HepG2 (cell line): ENCODE measurements around the gene IL16. TPM values are rescaled to one million over a fixed set of nuclear protein-coding genes. Genes with fewer than 3 reads are reported as not detected.

Experiments
- ATF7-NPFF ChIP-seq: sonication (generic); formaldehyde crosslinking; IDR thresholded peaks from 2 replicates; pipeline ENCODE4 v1.8.1; 2023; ENCODE audit warnings: mild to moderate bottlenecking, low read depth, missing genetic modification reagents, moderate library complexity
- ATRX ChIP-seq: sonication (generic); formaldehyde crosslinking; IDR thresholded peaks from 2 replicates; pipeline ENCODE4 v1.4.0; 2020; ENCODE audit warnings: missing genetic modification reagents, borderline replicate concordance
- DMTF1 ChIP-seq: sonication (generic); formaldehyde crosslinking; IDR thresholded peaks from 2 replicates; pipeline ENCODE4 v1.4.0; 2020; ENCODE audit warnings: mild to moderate bottlenecking, missing genetic modification reagents
- DNMT1 ChIP-seq: sonication (generic); formaldehyde crosslinking; IDR thresholded peaks from 2 replicates; pipeline ENCODE4 v1.5.1; 2020; ENCODE audit warnings: mild to moderate bottlenecking, missing genetic modification reagents
- DPF2 ChIP-seq: sonication (generic); formaldehyde crosslinking; IDR thresholded peaks from 2 replicates; pipeline ENCODE4 v1.4.0; 2020; ENCODE audit warnings: mild to moderate bottlenecking, low read depth, missing genetic modification reagents, borderline replicate concordance
- HOXA5 ChIP-seq: sonication (generic); formaldehyde crosslinking; IDR thresholded peaks from 2 replicates; pipeline ENCODE4 v1.4.0; 2020; ENCODE audit warnings: missing genetic modification reagents
- KLF16 ChIP-seq, 2 experiments: sonication (generic) in 1 of 2; formaldehyde crosslinking in 1 of 2; IDR thresholded peaks; 2 replicates each; pipeline versions ENCODE4 v1.6.1 to v1.8.0; 2016 to 2023; ENCODE audit warnings: missing genetic modification reagents in 2 of 2, missing compliant biosample characterization in 1 of 2
- MAF1 ChIP-seq: sonication (generic); formaldehyde crosslinking; IDR thresholded peaks from 2 replicates; pipeline ENCODE4 v1.5.0; 2020; ENCODE audit warnings: missing genetic modification reagents, borderline replicate concordance
- NFIB ChIP-seq: sonication (generic); formaldehyde crosslinking; IDR thresholded peaks from 2 replicates; pipeline ENCODE4 v1.9.0; 2021; ENCODE audit warnings: missing genetic modification reagents, mild to moderate bottlenecking, borderline replicate concordance
- PCBP1 ChIP-seq: fragments of 200-400 bp; formaldehyde crosslinking; IDR thresholded peaks from 2 replicates; pipeline ENCODE4 v1.6.1; 2017; ENCODE audit warnings: mild to moderate bottlenecking, low read depth, low read length, borderline replicate concordance
- POLR2A ChIP-seq, 2 experiments: IDR thresholded peaks; 2 replicates each; pipeline ENCODE4 v1.6.1; 2011; ENCODE audit warnings: low read depth in 2 of 2, low read length in 2 of 2, mild to moderate bottlenecking in 1 of 2, moderate library complexity in 1 of 2; ENCODE audit not compliant: insufficient read depth in 1 of 2
- PTBP1 ChIP-seq: fragments of 200-400 bp; formaldehyde crosslinking; IDR thresholded peaks from 2 replicates; pipeline ENCODE4 v1.6.1; 2018; ENCODE audit warnings: low read length, low read depth; ENCODE audit not compliant: poor library complexity, severe bottlenecking
- RAD21 ChIP-seq: fragments of 450-650 bp; formaldehyde crosslinking; IDR thresholded peaks from 2 replicates; pipeline ENCODE4 v1.5.0; 2020; ENCODE audit warnings: mild to moderate bottlenecking
- RAD51 ChIP-seq: fragments of 450-650 bp; IDR thresholded peaks from 2 replicates; pipeline ENCODE4 v1.6.1; 2016; ENCODE audit warnings: borderline replicate concordance
- TCF12 ChIP-seq, 2 experiments: fragments of 450-650 bp in 1 of 2; sonication (generic) in 1 of 2; formaldehyde crosslinking in 1 of 2; IDR thresholded peaks; 2 replicates each; pipeline versions ENCODE4 v1.6.1 to v1.8.0; 2017 to 2022; ENCODE audit warnings: antibody characterized with exemption in 1 of 2, mild to moderate bottlenecking in 1 of 2, missing genetic modification reagents in 1 of 2, moderate library complexity in 1 of 2
- THRA ChIP-seq: sonication (generic); formaldehyde crosslinking; IDR thresholded peaks from 2 replicates; pipeline ENCODE4 v1.4.0; 2020; ENCODE audit warnings: missing genetic modification reagents, borderline replicate concordance
- TRAFD1 ChIP-seq: sonication (generic); formaldehyde crosslinking; IDR thresholded peaks from 2 replicates; pipeline ENCODE4 v1.5.1; 2020; ENCODE audit warnings: missing genetic modification reagents, mild to moderate bottlenecking, borderline replicate concordance
- ZNF20 ChIP-seq: sonication (generic); formaldehyde crosslinking; IDR thresholded peaks from 2 replicates; pipeline ENCODE4 v1.4.0; 2020; ENCODE audit warnings: mild to moderate bottlenecking, moderate library complexity, missing genetic modification reagents
- ZNF205 ChIP-seq: IDR thresholded peaks from 2 replicates; pipeline ENCODE4 v1.6.1; 2018; ENCODE audit warnings: missing biosample characterization, missing genetic modification reagents
- ZNF33A ChIP-seq: sonication (generic); formaldehyde crosslinking; IDR thresholded peaks from 2 replicates; pipeline ENCODE4 v1.5.1; 2020; ENCODE audit warnings: missing genetic modification reagents, mild to moderate bottlenecking, moderate library complexity, borderline replicate concordance
- ZNF546 ChIP-seq: sonication (generic); formaldehyde crosslinking; conservative IDR thresholded peaks from 2 replicates; pipeline ENCODE4 v1.8.1; 2023; ENCODE audit warnings: mild to moderate bottlenecking, missing genetic modification reagents
- ZNF558 ChIP-seq: sonication (generic); formaldehyde crosslinking; IDR thresholded peaks from 2 replicates; pipeline ENCODE4 v1.9.0; 2022; ENCODE audit warnings: mild to moderate bottlenecking, missing genetic modification reagents, borderline replicate concordance
- ZNF772 ChIP-seq: sonication (generic); formaldehyde crosslinking; IDR thresholded peaks from 2 replicates; pipeline ENCODE4 v1.5.0; 2020; ENCODE audit warnings: mild to moderate bottlenecking, missing genetic modification reagents
- ZSCAN25 ChIP-seq: sonication (generic); formaldehyde crosslinking; IDR thresholded peaks from 2 replicates; pipeline ENCODE4 v1.8.0; 2022; ENCODE audit warnings: mild to moderate bottlenecking, missing genetic modification reagents
- polyA plus RNA-seq, 8 experiments: library from polyadenylated mRNA; depleted of rRNA in 3 of 8; stranded (reverse) in 7 of 8; unstranded in 1 of 8; fragments of >200 nt; fragmentation: Illumina TruSeq in 4 of 8; extraction: Trizol in 4 of 8; gene quantifications; 2 replicates each; pipeline versions ENCODE4 v1.2.1 to v1.2.3, GENCODE V29; 2011 to 2016; ENCODE audit warnings: low read depth in 4 of 8, missing spikeins in 1 of 8, mixed read lengths in 1 of 8; ENCODE audit not compliant: insufficient read depth in 1 of 8
- total RNA-seq, 5 experiments: library from RNA; depleted of rRNA; stranded (reverse); fragments of >200 nt; fragmentation: Illumina TruSeq; extraction: Trizol; gene quantifications; 2 replicates each; pipeline ENCODE4 v1.2.3, GENCODE V29; 2016; ENCODE audit warnings: low read depth in 1 of 5

IL16 gene
- total and polyA plus RNA-seq, 2 of the 13 experiments (the other 11 are each of a cell fraction or from before 2014, with no cell fraction given) = 0.03 TPM; not detected in 1

DNA sequence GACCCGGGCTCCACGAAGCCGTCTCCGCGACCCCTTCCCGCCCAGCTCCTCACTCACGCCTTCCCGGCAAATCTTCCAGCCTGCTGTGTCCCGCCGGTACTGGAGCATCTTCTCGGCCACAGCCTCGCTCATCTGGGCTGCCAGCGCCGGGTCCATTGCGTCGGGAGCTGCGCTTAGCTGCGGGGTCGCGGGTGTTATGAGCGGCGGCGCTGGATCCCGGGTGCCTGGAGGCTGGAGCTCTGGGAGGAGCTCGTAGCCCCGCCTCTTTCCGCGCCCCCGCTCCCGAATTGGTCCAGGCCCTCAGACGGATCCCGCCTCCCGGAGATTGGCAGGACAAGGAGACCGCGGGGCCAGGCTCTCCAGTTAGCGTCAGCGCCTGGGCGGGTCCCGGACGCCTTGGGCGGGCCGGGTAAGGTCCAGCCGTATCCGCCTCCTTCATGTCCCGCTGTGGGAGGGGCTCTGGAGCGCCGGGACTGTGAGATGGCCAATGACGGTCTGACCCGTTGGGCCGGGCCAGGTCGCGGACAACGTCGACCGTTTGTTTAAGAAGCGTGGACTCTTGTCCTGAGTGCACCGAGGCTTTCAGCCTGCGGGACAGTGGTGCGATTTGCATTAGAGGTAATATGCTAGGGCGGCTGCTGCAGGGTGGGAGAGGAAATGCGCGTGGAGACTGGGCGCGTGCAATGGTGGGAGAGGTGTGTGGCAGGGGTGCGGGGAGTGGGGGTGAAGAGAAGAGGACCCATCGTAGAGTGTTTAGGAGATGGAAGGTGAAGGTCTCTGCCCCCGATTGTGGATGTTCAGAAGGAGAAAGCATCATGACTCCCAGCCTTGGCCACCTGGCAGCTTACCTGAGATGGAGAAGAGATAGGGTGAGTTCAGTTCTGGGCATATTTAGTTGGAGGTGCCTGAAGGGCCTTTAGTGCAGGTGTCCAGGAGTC, 127.5 kb downstream of the IL16 start, which contains the start of gene STARD5 (continued):
- TF ChIP-seq ZNF33A (no peak), TCF12 (IDR thresholded peaks at IDR 0.05) (no peak), TCF12 (CRISPR knock-in tag; IDR thresholded peaks at IDR 0.05) (no peak), ZNF205 (CRISPR knock-in tag) (no peak), DMTF1 (CRISPR knock-in tag) (no peak), POLR2A (IDR thresholded peaks at IDR 0.05; ENCODE audit: insufficient read depth in 1 of 2, low read depth in 2 of 2, low read length in 2 of 2) (peak; percentile 69 to 90), ZNF558 (CRISPR knock-in tag) (no peak), KLF16 (CRISPR knock-in tag; IDR thresholded peaks at IDR 0.05) (peak in 1 of 2 experiments; percentile 57; a peak in 1 of 4 replicates), TRAFD1 (no peak), DPF2 (CRISPR knock-in tag) (no peak), ZSCAN25 (CRISPR knock-in tag) (peak; percentile 60; the same call in 1 of the 2 replicates), NFIB (no peak), RAD51 (no peak), DNMT1 (CRISPR knock-in tag) (no peak), ATRX (CRISPR knock-in tag) (no peak), HOXA5 (peak; percentile 55; the same call in 1 of the 2 replicates), ATF7-NPFF (CRISPR knock-in tag) (no peak), ZNF772 (CRISPR knock-in tag) (no peak), PCBP1 (no peak), MAF1 (CRISPR knock-in tag) (no peak), ZNF20 (CRISPR knock-in tag) (no peak), PTBP1 (no peak), THRA (CRISPR knock-in tag) (no peak; the same call in 1 of the 2 replicates), ZNF546 (CRISPR knock-in tag) (no peak), RAD21 (CRISPR knock-in tag) (0 out of 2 replicates have a peak, but pooled peaks have one; percentile 25)
